Measurements from ENCODE around the gene SARS2.
A peak's percentile ranks its signal among the peaks of the same experiment; 100 is the strongest.
"Not testable (repeated sequence)": the region's sequence is repeated elsewhere in the genome, so short reads cannot be mapped to it uniquely, and the experiment has no call there.

SARS2 gene

GRCh38 chr19:38900202-38900629 lies 30.3 kb downstream of the SARS2 start:
- peak overlapping the region; percentile 92 for H3K4me3 ChIP-seq (ENCODE audit: low read depth, low read length)
- DNase-seq (ENCODE audit: low read depth) = no peak

GRCh38 chr19:38899447-38900201 lies 30.9 kb downstream of the SARS2 start, which contains the start of the genes NFKBIB and SIRT2:
TSS of gene NFKBIB (plus strand) at chr19:38899969. CDS start at chr19:38900033, 64 bp downstream.
TSS of gene SIRT2 (minus strand) at chr19:38899618. CDS start at chr19:38899521, 97 bp downstream.
- peak; percentile 98 for DNase-seq (ENCODE audit: low read depth)
- H3K4me3 ChIP-seq (ENCODE audit: low read depth, low read length) = peak within 1 kb of the TSS; percentile 92

- no peak for DNase-seq (ENCODE audit: low read depth)
Measured at GRCh38 chr19:38898788-38899446, 31.6 kb downstream of the SARS2 start.

GRCh38 chr19:38894968-38895367 lies 35.6 kb downstream of the SARS2 start:
- H3K4me3 ChIP-seq (ENCODE audit: low read depth, low read length) = no peak overlapping the region
- no peak for DNase-seq (ENCODE audit: low read depth)

More at GRCh38 chr19:38898788-38899446, 31.6 kb downstream of the SARS2 start:
- peak overlapping the region; percentile 92 for H3K4me3 ChIP-seq (ENCODE audit: low read depth, low read length)

GRCh38 chr19:38893341-38893771 lies 37.2 kb downstream of the SARS2 start:
- DNase-seq (ENCODE audit: low read depth) = no peak
- H3K4me3 ChIP-seq (ENCODE audit: low read depth, low read length) = no peak overlapping the region

- H3K4me3 ChIP-seq (ENCODE audit: low read depth, low read length) = no peak overlapping the region
- DNase-seq (ENCODE audit: low read depth) = no peak
Measured at GRCh38 chr19:38892841-38893240, 37.7 kb downstream of the SARS2 start.

- no peak overlapping the region for H3K4me3 ChIP-seq (ENCODE audit: low read depth, low read length)
- DNase-seq (ENCODE audit: low read depth) = peak; percentile 41
Measured at GRCh38 chr19:38891771-38892170, 38.8 kb downstream of the SARS2 start.

GRCh38 chr19:38890686-38891085 lies 39.9 kb downstream of the SARS2 start:
- DNase-seq (ENCODE audit: low read depth) = no peak
- no peak overlapping the region for H3K4me3 ChIP-seq (ENCODE audit: low read depth, low read length)

- DNase-seq (ENCODE audit: low read depth) = no peak
- no peak overlapping the region for H3K4me3 ChIP-seq (ENCODE audit: low read depth, low read length)
Measured at GRCh38 chr19:38889803-38890202, 40.8 kb downstream of the SARS2 start.

- H3K4me3 ChIP-seq (ENCODE audit: low read depth, low read length) = no peak overlapping the region
Measured at GRCh38 chr19:38888876-38889275, 41.7 kb downstream of the SARS2 start.

GRCh38 chr19:38884691-38885090 lies 45.9 kb downstream of the SARS2 start:
- H3K4me3 ChIP-seq (ENCODE audit: low read depth, low read length); DNase-seq (ENCODE audit: low read depth): not testable (repeated sequence)

More at GRCh38 chr19:38888876-38889275, 41.7 kb downstream of the SARS2 start:
- DNase-seq (ENCODE audit: low read depth) = no peak

- no peak for DNase-seq (ENCODE audit: low read depth)
- no peak overlapping the region for H3K4me3 ChIP-seq (ENCODE audit: low read depth, low read length)
Measured at GRCh38 chr19:38883286-38883685, 47.3 kb downstream of the SARS2 start.

GRCh38 chr19:38880882-38881609 lies 49.5 kb downstream of the SARS2 start:
- no peak overlapping the region for H3K4me3 ChIP-seq (ENCODE audit: low read depth, low read length)
- no peak for DNase-seq (ENCODE audit: low read depth)

GRCh38 chr19:38880076-38880881 lies 50.3 kb downstream of the SARS2 start:
- DNase-seq (ENCODE audit: low read depth) = no peak
- no peak overlapping the region for H3K4me3 ChIP-seq (ENCODE audit: low read depth, low read length)

GRCh38 chr19:38879400-38879751 lies 51.2 kb downstream of the SARS2 start:
- H3K4me3 ChIP-seq (ENCODE audit: low read depth, low read length) = no peak overlapping the region
- DNase-seq (ENCODE audit: low read depth) = no peak

GRCh38 chr19:38878575-38879399 lies 51.8 kb downstream of the SARS2 start:
- H3K4me3 ChIP-seq (ENCODE audit: low read depth, low read length) = no peak overlapping the region
- no peak for DNase-seq (ENCODE audit: low read depth)

- H3K4me3 ChIP-seq (ENCODE audit: low read depth, low read length) = no peak within 1 kb of the TSS
- DNase-seq (ENCODE audit: low read depth) = no peak
Measured at GRCh38 chr19:38877781-38878574, 52.6 kb downstream of the SARS2 start, which contains the start of gene RINL. TSS of gene RINL (minus strand) at chr19:38878275. CDS start at chr19:38876742, 1,533 bp downstream.

Data from skeletal muscle cell (primary cell).